SH-SY5Y (cell line): ENCODE measurements around the gene COL8A2.

ENCODE experiments used
- GATA2 ChIP-seq: IDR thresholded peaks from 2 replicates; pipeline ENCODE4 v1.6.1; 2011; ENCODE audit warnings: mild to moderate bottlenecking, low read depth, low read length
- GATA3 ChIP-seq: IDR thresholded peaks from 2 replicates; pipeline ENCODE4 v1.6.1; 2011; ENCODE audit warnings: low read depth, mild to moderate bottlenecking, low read length, moderate library complexity

- TF ChIP-seq GATA3 (no peak), GATA2 (no peak)
Measured at GRCh38 chr1:36156329-36157114, 31.5 kb upstream of the COL8A2 start.
